ENCODE measurements around the gene ZNF436.

ZNF436 gene

DNA sequence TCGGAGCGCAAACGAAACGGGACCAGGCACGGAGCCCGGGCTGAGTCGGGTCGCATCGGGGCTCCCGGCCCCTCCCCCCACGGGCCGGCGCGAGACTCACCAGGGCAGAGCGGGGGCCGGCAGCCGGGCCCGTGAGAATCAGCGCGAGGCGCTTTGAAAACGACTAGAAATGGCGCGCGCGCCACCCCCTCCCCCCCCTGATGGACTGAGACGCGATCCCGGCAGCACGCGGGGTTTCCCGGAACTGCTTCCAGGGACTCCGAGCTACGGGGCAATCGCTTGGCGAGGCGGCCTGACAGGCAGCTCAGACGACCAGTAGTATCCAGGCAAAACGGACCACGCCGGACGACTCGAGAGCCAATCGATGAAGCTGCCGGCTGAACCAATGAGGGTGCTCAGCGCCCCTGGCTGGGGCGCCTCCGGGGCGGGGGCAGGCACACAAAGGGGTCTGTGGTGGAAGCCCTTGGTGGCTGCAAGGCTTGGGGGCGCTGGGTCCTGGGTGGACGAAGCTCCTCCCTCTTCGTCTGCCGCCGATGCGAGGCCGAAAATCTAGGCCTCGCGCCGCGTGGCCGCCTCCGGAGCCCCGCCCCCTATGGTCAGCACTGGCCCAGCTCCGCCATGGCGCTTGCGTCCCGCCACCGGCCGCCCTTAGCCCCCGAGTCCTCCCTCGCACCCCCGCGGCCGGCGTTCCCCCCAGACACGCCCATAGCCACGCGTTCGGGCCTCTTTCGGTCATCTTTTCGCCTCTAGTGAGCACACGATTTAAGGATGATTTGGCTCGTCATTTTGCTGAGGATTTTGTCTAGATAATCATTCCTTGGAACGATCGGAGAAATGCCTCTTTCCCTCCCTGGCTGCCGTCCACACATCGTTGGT, 25.3 kb downstream of the ZNF436 start, which contains the start of gene HNRNPR:
Gene HNRNPR, minus strand, starts transcription at position 174 of the 876 bp plus-strand sequence. CDS start 3,276 bp downstream, outside the sequence.
- peak; percentile 100 for DNase-seq (ENCODE audit: low read depth)
- peak; percentile 96 for TF ChIP-seq MYC (IDR thresholded peaks at IDR 0.05; ENCODE audit: low read depth, low read length)
- peak; percentile 48 for TF ChIP-seq POLR2A (IDR thresholded peaks at IDR 0.05; ENCODE audit: extremely low read depth, insufficient read length)
- TF ChIP-seq, protein P1, sequence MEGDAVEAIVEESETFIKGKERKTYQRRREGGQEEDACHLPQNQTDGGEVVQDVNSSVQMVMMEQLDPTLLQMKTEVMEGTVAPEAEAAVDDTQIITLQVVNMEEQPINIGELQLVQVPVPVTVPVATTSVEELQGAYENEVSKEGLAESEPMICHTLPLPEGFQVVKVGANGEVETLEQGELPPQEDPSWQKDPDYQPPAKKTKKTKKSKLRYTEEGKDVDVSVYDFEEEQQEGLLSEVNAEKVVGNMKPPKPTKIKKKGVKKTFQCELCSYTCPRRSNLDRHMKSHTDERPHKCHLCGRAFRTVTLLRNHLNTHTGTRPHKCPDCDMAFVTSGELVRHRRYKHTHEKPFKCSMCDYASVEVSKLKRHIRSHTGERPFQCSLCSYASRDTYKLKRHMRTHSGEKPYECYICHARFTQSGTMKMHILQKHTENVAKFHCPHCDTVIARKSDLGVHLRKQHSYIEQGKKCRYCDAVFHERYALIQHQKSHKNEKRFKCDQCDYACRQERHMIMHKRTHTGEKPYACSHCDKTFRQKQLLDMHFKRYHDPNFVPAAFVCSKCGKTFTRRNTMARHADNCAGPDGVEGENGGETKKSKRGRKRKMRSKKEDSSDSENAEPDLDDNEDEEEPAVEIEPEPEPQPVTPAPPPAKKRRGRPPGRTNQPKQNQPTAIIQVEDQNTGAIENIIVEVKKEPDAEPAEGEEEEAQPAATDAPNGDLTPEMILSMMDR (IDR thresholded peaks at IDR 0.05; ENCODE audit: low read depth, low read length): no peak
- TF ChIP-seq, protein P2, sequence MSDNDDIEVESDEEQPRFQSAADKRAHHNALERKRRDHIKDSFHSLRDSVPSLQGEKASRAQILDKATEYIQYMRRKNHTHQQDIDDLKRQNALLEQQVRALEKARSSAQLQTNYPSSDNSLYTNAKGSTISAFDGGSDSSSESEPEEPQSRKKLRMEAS (IDR thresholded peaks at IDR 0.05; ENCODE audit: low read depth, low read length): peak; percentile 89
- peak within 1 kb of the TSS; percentile 79 for H3K4me3 ChIP-seq (ENCODE audit: low read depth, low read length)

DNA sequence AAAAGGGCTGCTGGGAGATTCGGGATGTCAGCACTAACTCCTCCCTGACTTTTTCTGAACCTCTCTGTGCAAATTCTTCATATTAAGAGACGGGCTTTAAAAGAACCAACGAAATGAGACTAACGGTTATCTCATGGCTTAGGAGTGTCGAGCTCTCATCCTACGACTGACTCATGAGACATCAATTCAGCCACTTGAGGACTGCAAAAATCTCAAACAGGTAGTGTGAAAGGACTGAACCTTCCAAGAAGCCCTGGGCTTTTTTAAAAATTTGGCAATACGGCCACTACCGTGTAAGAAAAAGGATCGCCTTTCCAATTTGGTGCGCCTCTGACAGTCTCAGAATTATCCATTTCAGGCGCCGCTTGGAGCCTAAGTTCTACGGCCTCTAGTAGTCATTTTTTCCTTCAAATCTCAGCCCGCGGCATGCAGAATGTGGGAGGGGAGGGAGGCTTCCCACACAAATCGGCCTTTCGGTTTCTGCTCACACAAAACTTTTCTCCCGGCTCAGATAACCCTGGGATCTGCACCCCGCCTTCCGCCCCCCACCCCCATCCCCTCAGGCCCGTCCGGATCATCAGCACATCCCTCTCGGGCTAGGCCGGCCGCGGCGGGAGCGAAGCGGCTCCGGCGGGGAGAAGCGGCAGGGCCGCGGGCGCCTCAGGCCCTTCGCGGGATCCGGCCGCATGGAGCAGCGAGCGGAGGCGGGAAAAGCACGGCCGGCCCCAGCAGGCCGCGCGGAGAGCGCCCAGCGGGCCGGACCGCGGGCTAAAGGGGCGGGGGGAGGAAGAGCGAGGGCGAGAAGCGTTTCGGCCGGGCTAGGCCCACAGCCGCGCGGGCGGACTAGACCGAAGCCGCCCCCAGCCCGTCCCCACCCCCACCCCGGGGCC, 26.2 kb downstream of the ZNF436 start:
- H3K4me3 ChIP-seq (ENCODE audit: low read depth, low read length): peak overlapping the region; percentile 79
- peak; percentile 55 for DNase-seq (ENCODE audit: low read depth)

DNA sequence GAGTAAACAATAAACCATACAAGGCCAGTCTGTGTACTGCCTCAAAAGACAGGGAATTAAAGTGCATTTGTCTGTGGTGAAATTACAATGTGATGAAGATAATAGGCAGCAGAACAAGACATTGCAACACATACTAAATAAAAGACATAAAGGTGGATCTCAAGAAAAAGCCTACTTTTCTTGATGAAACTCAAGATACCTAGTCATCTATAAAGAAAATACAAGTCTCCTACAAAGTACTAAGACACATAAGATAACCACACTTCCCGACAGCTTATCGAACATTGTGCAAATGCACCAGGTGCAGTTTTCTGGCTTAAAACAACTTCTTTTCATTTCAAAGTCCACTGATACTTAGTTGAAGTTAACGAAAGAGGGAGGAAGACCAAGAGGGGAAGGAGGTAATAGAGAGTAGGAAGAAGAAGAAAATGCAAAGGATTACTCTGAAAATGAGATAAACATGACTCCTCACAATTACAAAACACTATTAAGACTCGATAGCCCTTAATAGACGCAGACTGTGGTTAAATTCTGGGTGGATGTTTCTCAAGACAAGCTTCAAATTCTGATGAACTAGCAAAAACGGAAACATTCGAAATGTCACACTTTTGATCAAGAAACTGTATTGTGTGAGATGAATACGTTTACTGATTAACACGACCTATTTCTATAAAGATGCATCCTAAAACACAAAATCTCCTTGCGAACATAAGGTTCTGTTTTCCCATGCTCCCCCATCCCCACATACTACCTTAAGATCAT, 27.5 kb downstream of the ZNF436 start:
- peak; percentile 31 for DNase-seq (ENCODE audit: low read depth)
- TF ChIP-seq, protein P2 (IDR thresholded peaks at IDR 0.05; ENCODE audit: low read depth, low read length): no peak
- TF ChIP-seq, protein P1 (IDR thresholded peaks at IDR 0.05; ENCODE audit: low read depth, low read length): no peak
- TF ChIP-seq MYC (IDR thresholded peaks at IDR 0.05; ENCODE audit: low read depth, low read length) (no peak), POLR2A (IDR thresholded peaks at IDR 0.05; ENCODE audit: extremely low read depth, insufficient read length) (no peak)
- peak overlapping the region; percentile 79 for H3K4me3 ChIP-seq (ENCODE audit: low read depth, low read length)

More for the DNA sequence above, 26.2 kb downstream of the ZNF436 start:
- TF ChIP-seq, protein P1 (IDR thresholded peaks at IDR 0.05; ENCODE audit: low read depth, low read length): no peak
- TF ChIP-seq, protein P2 (IDR thresholded peaks at IDR 0.05; ENCODE audit: low read depth, low read length): no peak; the same call in 1 of the 2 replicates
- no peak for TF ChIP-seq POLR2A (IDR thresholded peaks at IDR 0.05; ENCODE audit: extremely low read depth, insufficient read length)

DNA sequence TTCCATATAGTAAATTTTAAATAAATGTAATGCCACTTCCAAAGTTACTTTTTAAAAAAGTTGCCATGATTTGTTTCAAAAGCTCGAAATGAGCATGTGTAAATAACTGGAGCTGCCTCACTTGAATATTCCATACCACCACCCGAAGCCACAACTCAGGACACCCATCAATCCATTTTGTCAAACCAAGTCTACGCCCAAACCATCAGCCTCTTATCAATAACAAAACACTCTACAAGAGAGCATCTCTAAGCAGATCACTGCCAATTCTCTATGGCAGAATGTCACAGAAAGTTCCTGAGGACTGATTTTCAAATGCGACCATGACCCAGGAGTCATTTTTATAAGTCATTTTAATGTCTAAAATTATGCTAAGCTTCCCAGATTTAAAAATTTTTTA, 30.0 kb downstream of the ZNF436 start:
- no peak for DNase-seq (ENCODE audit: low read depth)
- peak overlapping the region; percentile 79 for H3K4me3 ChIP-seq (ENCODE audit: low read depth, low read length)
- TF ChIP-seq MYC (IDR thresholded peaks at IDR 0.05; ENCODE audit: low read depth, low read length): no peak
- no peak for TF ChIP-seq POLR2A (IDR thresholded peaks at IDR 0.05; ENCODE audit: extremely low read depth, insufficient read length)
- TF ChIP-seq, protein P2 (IDR thresholded peaks at IDR 0.05; ENCODE audit: low read depth, low read length): no peak
- TF ChIP-seq, protein P1 (IDR thresholded peaks at IDR 0.05; ENCODE audit: low read depth, low read length): no peak

DNA sequence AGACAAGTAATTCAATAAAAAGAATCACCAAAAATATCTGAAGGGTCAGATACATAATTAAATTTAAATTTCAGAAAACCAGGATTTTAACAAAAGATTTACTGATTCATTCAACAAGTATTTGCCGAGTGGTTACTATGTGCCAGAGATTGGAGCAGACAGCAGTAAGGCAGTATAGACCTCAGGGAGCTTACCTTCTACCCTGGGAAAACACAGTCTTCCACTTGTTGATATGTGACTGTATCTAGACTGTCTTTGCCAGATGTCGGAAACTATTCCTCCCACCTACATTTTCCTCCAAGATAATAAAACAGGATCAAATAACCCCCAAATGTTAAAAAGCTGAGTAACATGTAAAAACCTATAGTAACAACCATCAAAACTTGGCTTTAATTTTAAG, 31.8 kb downstream of the ZNF436 start:
- TF ChIP-seq, protein P2 (IDR thresholded peaks at IDR 0.05; ENCODE audit: low read depth, low read length): no peak
- TF ChIP-seq POLR2A (IDR thresholded peaks at IDR 0.05; ENCODE audit: extremely low read depth, insufficient read length): no peak
- TF ChIP-seq MYC (IDR thresholded peaks at IDR 0.05; ENCODE audit: low read depth, low read length): no peak
- TF ChIP-seq, protein P1 (IDR thresholded peaks at IDR 0.05; ENCODE audit: low read depth, low read length): no peak
- no peak overlapping the region for H3K4me3 ChIP-seq (ENCODE audit: low read depth, low read length)
- no peak for DNase-seq (ENCODE audit: low read depth)

Measured in NB4 (cell line).